H1 (cell line): ENCODE measurements around the gene IKZF3. TPM values are rescaled to one million over a fixed set of nuclear protein-coding genes. Genes with fewer than 3 reads are reported as not detected.

Experiments
- CTCF ChIA-PET: fragments of 300-600 bp; sonication (Branson Sonifier 250); formaldehyde crosslinking; loops from one replicate; lab custom pipeline; 2021; ENCODE audit not compliant: partially characterized antibody; lab: Charles Lee
- POLR2A ChIA-PET: fragments of 300-600 bp; sonication (Branson Sonifier 250); formaldehyde crosslinking; loops from one replicate; lab custom pipeline; 2021; ENCODE audit warnings: inconsistent platforms; ENCODE audit not compliant: partially characterized antibody; lab: Charles Lee
- DNase-seq, 2 experiments: peaks; one replicate each; pipeline versions ENCODE4 v3.0.0 to v3.0.0-alpha.2; 2010 to 2022; ENCODE audit warnings: low spot score in 2 of 2, low read depth in 1 of 2, mixed read lengths in 1 of 2
- FAIRE-seq: peaks from 2 replicates; lab custom pipeline; 2011; peaks lifted over from hg19 to GRCh38; lab: Jason Lieb, UNC
- H2AFZ ChIP-seq: 2 replicates; pipeline ENCODE4 v1.8.1; 2012; ENCODE audit warnings: low read length, inconsistent platforms
- H2AK5ac ChIP-seq: 2 replicates; pipeline ENCODE4 v1.6.1; 2013; ENCODE audit warnings: low read depth, low read length
- H2BK120ac ChIP-seq: replicated peaks from 2 replicates; pipeline ENCODE3; 2013; ENCODE audit warnings: low read depth, low read length, inconsistent platforms
- H2BK12ac ChIP-seq: 2 replicates; pipeline ENCODE4 v1.6.1; 2013; ENCODE audit warnings: low read depth, low read length
- H2BK15ac ChIP-seq: 2 replicates; pipeline ENCODE4 v1.6.1; 2013; ENCODE audit warnings: low read length
- H2BK20ac ChIP-seq: 2 replicates; pipeline ENCODE4 v1.6.1; 2013; ENCODE audit warnings: low read length
- H2BK5ac ChIP-seq: 2 replicates; pipeline ENCODE4 v1.6.1; 2013; ENCODE audit warnings: low read depth, low read length
- H3K14ac ChIP-seq: 2 replicates; pipeline ENCODE4 v1.6.1; 2013; ENCODE audit warnings: inconsistent platforms; ENCODE audit not compliant: insufficient read length
- H3K18ac ChIP-seq: 2 replicates; pipeline ENCODE4 v1.6.1; 2013; ENCODE audit warnings: low read length; ENCODE audit errors: extremely low read depth
- H3K23ac ChIP-seq: 2 replicates; pipeline ENCODE4 v1.6.1; 2013; ENCODE audit warnings: inconsistent platforms; ENCODE audit not compliant: insufficient read length
- H3K23me2 ChIP-seq: 2 replicates; pipeline ENCODE4 v1.6.1; 2013; ENCODE audit warnings: low read depth, low read length
- H3K27ac ChIP-seq: 2 replicates; pipeline ENCODE4 v1.6.1; 2011; ENCODE audit warnings: low read depth, low read length, inconsistent platforms
- H3K27me3 ChIP-seq, 4 experiments: replicated peaks in 1 of 4; 1 replicate in 1 of 4; 2 replicates in 3 of 4; pipeline versions ENCODE4 v1.6.1 to v1.8.1; 2011 to 2013; ENCODE audit warnings: low read length in 3 of 4, mild to moderate bottlenecking in 3 of 4, inconsistent platforms in 2 of 4, mixed read lengths in 2 of 4, moderate library complexity in 1 of 4; ENCODE audit not compliant: control insufficient read depth in 3 of 4, insufficient read depth in 3 of 4; ENCODE audit errors: extremely low read depth in 1 of 4
- H3K36me3 ChIP-seq, 4 experiments: 2 replicates each; pipeline versions ENCODE4 v1.6.1 to v1.8.1; 2011 to 2013; ENCODE audit warnings: mild to moderate bottlenecking in 4 of 4, low read length in 3 of 4, moderate library complexity in 2 of 4, control low read depth in 1 of 4, inconsistent platforms in 1 of 4; ENCODE audit not compliant: insufficient read depth in 4 of 4, control insufficient read depth in 2 of 4
- H3K4ac ChIP-seq: replicated peaks from 2 replicates; pipeline ENCODE3; 2013; ENCODE audit warnings: low read length, low read depth, mixed read lengths, inconsistent platforms; ENCODE audit not compliant: insufficient read length
- H3K4me1 ChIP-seq, 4 experiments: replicated peaks in 1 of 4; 1 replicate in 1 of 4; 2 replicates in 3 of 4; pipeline versions ENCODE4 v1.6.1 to v1.8.1; 2011 to 2013; ENCODE audit warnings: low read length in 3 of 4, inconsistent platforms in 2 of 4, mixed read lengths in 1 of 4; ENCODE audit not compliant: insufficient read depth in 4 of 4, control insufficient read depth in 3 of 4
- H3K4me2 ChIP-seq, 2 experiments: 2 replicates each; pipeline versions ENCODE4 v1.6.1 to v1.8.1; 2011 to 2013; ENCODE audit warnings: low read depth in 2 of 2, low read length in 2 of 2, control low read depth in 1 of 2, inconsistent platforms in 1 of 2, mild to moderate bottlenecking in 1 of 2; ENCODE audit not compliant: insufficient read depth in 1 of 2
- H3K4me3 ChIP-seq, 4 experiments: fragments of 200-600, 300-600 bp in 1 of 4; sonication (generic), shearing (Covaris generic), sonication (Bioruptor Twin) in 1 of 4; 2 replicates each; pipeline versions ENCODE4 v1.5.1 to v1.8.1; 2011 to 2016; ENCODE audit warnings: low read length in 4 of 4, low read depth in 3 of 4, control low read depth in 2 of 4, inconsistent platforms in 2 of 4, mild to moderate bottlenecking in 2 of 4, mixed read lengths in 1 of 4, moderate library complexity in 1 of 4; ENCODE audit not compliant: insufficient read depth in 2 of 4; ENCODE audit errors: extremely low read depth in 1 of 4
- H3K56ac ChIP-seq: replicated peaks from 2 replicates; pipeline ENCODE3; 2013; ENCODE audit warnings: low read depth, mild to moderate bottlenecking, mixed read lengths, low read length, inconsistent platforms; ENCODE audit not compliant: insufficient read length
- H3K79me1 ChIP-seq: 2 replicates; pipeline ENCODE4 v1.6.1; 2013; ENCODE audit warnings: low read depth, low read length, control low read depth
- H3K79me2 ChIP-seq, 2 experiments: 2 replicates each; pipeline versions ENCODE4 v1.6.1 to v1.8.1; 2012 to 2013; ENCODE audit warnings: low read length in 2 of 2, mild to moderate bottlenecking in 2 of 2, inconsistent platforms in 1 of 2; ENCODE audit not compliant: insufficient read depth in 2 of 2, control insufficient read depth in 1 of 2
- H3K9ac ChIP-seq, 4 experiments: replicated peaks in 1 of 4; 1 replicate in 1 of 4; 2 replicates in 3 of 4; pipeline versions ENCODE4 v1.6.1 to v1.8.1; 2011 to 2013; ENCODE audit warnings: low read depth in 3 of 4, low read length in 3 of 4, control low read depth in 2 of 4, mild to moderate bottlenecking in 2 of 4, moderate library complexity in 2 of 4, inconsistent platforms in 1 of 4; ENCODE audit errors: extremely low read depth in 1 of 4
- H3K9me3 ChIP-seq, 2 experiments: 2 replicates each; pipeline versions ENCODE4 v1.6.1 to v1.8.1; 2012 to 2013; ENCODE audit warnings: mild to moderate bottlenecking in 2 of 2, moderate library complexity in 2 of 2, control low read depth in 1 of 2, inconsistent platforms in 1 of 2, low read depth in 1 of 2, low read length in 1 of 2, mixed read lengths in 1 of 2; ENCODE audit not compliant: insufficient read depth in 2 of 2
- H4K20me1 ChIP-seq, 2 experiments: replicated peaks in 1 of 2; 2 replicates each; pipeline versions ENCODE3 to v1.8.1; 2011 to 2013; ENCODE audit warnings: inconsistent platforms in 2 of 2, low read length in 2 of 2, mild to moderate bottlenecking in 1 of 2; ENCODE audit not compliant: insufficient read depth in 2 of 2, control insufficient read depth in 1 of 2
- H4K5ac ChIP-seq: 2 replicates; pipeline ENCODE4 v1.6.1; 2013; ENCODE audit warnings: low read length, low read depth, mixed read lengths, inconsistent platforms; ENCODE audit not compliant: insufficient read length
- H4K8ac ChIP-seq: 2 replicates; pipeline ENCODE4 v1.8.0; 2013; ENCODE audit warnings: mild to moderate bottlenecking, moderate library complexity, low read length, inconsistent platforms; ENCODE audit not compliant: insufficient read depth; ENCODE audit errors: extremely low read depth
- H4K91ac ChIP-seq: replicated peaks from 2 replicates; pipeline ENCODE3; 2013; ENCODE audit warnings: low read length, mixed read lengths, inconsistent platforms; ENCODE audit not compliant: insufficient read length
- ASH2L ChIP-seq: fragments of 200-600, 300-600 bp; sonication (generic); IDR thresholded peaks from one replicate; pipeline ENCODE4 v1.7.1; 2017; ENCODE audit warnings: low read length
- HDAC2 ChIP-seq, 2 experiments: fragments of 300-600 bp in 1 of 2; sonication (generic) in 1 of 2; IDR thresholded peaks; 2 replicates each; pipeline ENCODE4 v1.6.1; 2011 to 2012; ENCODE audit warnings: low read depth in 2 of 2, low read length in 2 of 2, mild to moderate bottlenecking in 2 of 2, moderate library complexity in 2 of 2, borderline replicate concordance in 1 of 2, inconsistent platforms in 1 of 2
- POLR2A ChIP-seq, 2 experiments: IDR thresholded peaks; 1 replicate in 1 of 2; 2 replicates in 1 of 2; pipeline ENCODE4 v1.6.1; 2011; ENCODE audit warnings: low read depth in 2 of 2, low read length in 2 of 2, mild to moderate bottlenecking in 2 of 2; ENCODE audit errors: control extremely low read depth in 1 of 2
- SIX5 ChIP-seq: IDR thresholded peaks from 2 replicates; pipeline ENCODE4 v1.6.1; 2011; ENCODE audit warnings: mild to moderate bottlenecking, low read depth, low read length
- SP1 ChIP-seq: IDR thresholded peaks from 2 replicates; pipeline ENCODE4 v1.6.1; 2011; ENCODE audit warnings: low read depth, low read length
- SRF ChIP-seq: IDR thresholded peaks from 2 replicates; pipeline ENCODE4 v1.6.1; 2011; ENCODE audit warnings: mild to moderate bottlenecking, low read depth, low read length, moderate library complexity
- WGBS, 2 experiments: shearing (Covaris generic) in 1 of 2; methylation state at CpG; one replicate each; pipeline versions ENCODE4 v1.1.6 to v1.1.7; 2013 to 2015; ENCODE audit warnings: low lambda C conversion rate in 2 of 2, mixed read lengths in 2 of 2, inconsistent platforms in 1 of 2, low coverage in 1 of 2, missing lambda C conversion rate in 1 of 2; ENCODE audit not compliant: insufficient replicate concordance in 2 of 2, insufficient coverage in 1 of 2, insufficient read length in 1 of 2; ENCODE audit errors: extremely low coverage in 1 of 2, missing lambda C conversion rate in 1 of 2; 5-methylcytosine and 5-hydroxymethylcytosine counted together
- polyA plus RNA-seq, 7 experiments: library from polyadenylated mRNA; depleted of rRNA in 3 of 7; stranded (reverse) in 5 of 7; unstranded in 2 of 7; fragments of >200 nt in 5 of 7; fragments of 200-250 nt in 2 of 7; gene quantifications; 1 replicate in 5 of 7; 2 replicates in 1 of 7; 4 replicates in 1 of 7; pipeline versions ENCODE4 v1.2.1 to v1.2.3, GENCODE V29; 2011 to 2013; ENCODE audit warnings: missing spikeins in 2 of 7, mixed read lengths in 2 of 7
- total RNA-seq: library from RNA; stranded (reverse); fragmentation: NEBNext Ultra II Directional; extraction: Animal tissue kit (Norgen Biotek cat#: 25700); gene quantifications from 2 replicates; pipeline ENCODE4 v1.2.1, GENCODE V29; 2021
- TF ChIP-seq, protein P1 (sequence below): IDR thresholded peaks from 2 replicates; pipeline ENCODE4 v1.6.1; 2012; ENCODE audit warnings: inconsistent platforms

The IKZF3 gene
- total and polyA plus RNA-seq, 2 of the 8 experiments (the other 6 are each of a cell fraction or from before 2014, with no cell fraction given): 0.23 to 0.56 TPM

DNA sequence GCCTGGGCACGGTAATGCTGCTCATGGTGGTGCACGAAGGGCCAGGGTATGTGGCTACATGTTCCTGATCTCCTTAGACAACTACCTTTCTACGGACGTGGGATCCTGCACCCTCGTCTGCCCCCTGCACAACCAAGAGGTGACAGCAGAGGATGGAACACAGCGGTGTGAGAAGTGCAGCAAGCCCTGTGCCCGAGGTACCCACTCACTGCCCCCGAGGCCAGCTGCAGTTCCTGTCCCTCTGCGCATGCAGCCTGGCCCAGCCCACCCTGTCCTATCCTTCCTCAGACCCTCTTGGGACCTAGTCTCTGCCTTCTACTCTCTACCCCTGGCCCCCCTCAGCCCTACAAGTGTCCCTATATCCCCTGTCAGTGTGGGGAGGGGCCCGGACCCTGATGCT is 152.3 kb downstream of the IKZF3 start:
- no peak for DNase-seq
- Histone ChIP-seq H3K9me3 (no peaks in the 10 kb centered on the region), H3K23me2 (no peaks in the 10 kb centered on the region), H4K20me1 (peaks cover 22 to 30% of the 10 kb centered on the region in 2 experiments), H3K14ac (no peak overlapping the region), H2AFZ (no peak overlapping the region), H2BK20ac (no peak overlapping the region), H3K79me1 (peaks cover 4% of the 10 kb centered on the region), H3K27me3 (no peaks in the 10 kb centered on the region)
- CTCF ChIA-PET: interaction anchor here (0.9 to 52.4 kb wide), 3 partner anchors 18 to 78 kb away, joined by 3 to 1885 read pairs (median 5); partner anchors contain the start of genes PNMT, PPP1R1B and STARD3
- no peak for TF ChIP-seq SRF
- no peak for TF ChIP-seq SIX5
- TF ChIP-seq SP1: no peak
- TF ChIP-seq, protein P1, sequence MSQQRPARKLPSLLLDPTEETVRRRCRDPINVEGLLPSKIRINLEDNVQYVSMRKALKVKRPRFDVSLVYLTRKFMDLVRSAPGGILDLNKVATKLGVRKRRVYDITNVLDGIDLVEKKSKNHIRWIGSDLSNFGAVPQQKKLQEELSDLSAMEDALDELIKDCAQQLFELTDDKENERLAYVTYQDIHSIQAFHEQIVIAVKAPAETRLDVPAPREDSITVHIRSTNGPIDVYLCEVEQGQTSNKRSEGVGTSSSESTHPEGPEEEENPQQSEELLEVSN: no peak
- no peak for TF ChIP-seq ASH2L
- no peak for TF ChIP-seq HDAC2 (IDR thresholded peaks at IDR 0.05; ENCODE audit: borderline replicate concordance in 1 of 2, low read depth in 2 of 2, low read length in 2 of 2)
- no peak for TF ChIP-seq POLR2A (IDR thresholded peaks at IDR 0.05; ENCODE audit: control extremely low read depth in 1 of 2, low read depth in 2 of 2, low read length in 2 of 2)
- TF ChIP-seq, all 59 proteins: peak for 0
- Histone ChIP-seq H3K36me3 (peaks cover 41 to 93% (median 76%) of the 10 kb centered on the region in 4 experiments), H4K5ac (no peak overlapping the region), H4K91ac (no peak overlapping the region), H3K4me2 (no peak overlapping the region), H3K56ac (no peak overlapping the region), H3K4me1 (no peaks in the 10 kb centered on the region; a peak in 2 of 7 replicates), H2AK5ac (no peak overlapping the region), H3K23ac (no peak overlapping the region), H4K8ac (no peak overlapping the region), H3K4ac (no peak overlapping the region), H2BK15ac (no peak overlapping the region), H3K79me2 (peaks cover 0 to 35% of the 10 kb centered on the region in 2 experiments; a peak in 2 of 4 replicates), H3K27ac (no peak overlapping the region), H3K9ac (no peak overlapping the region), H3K18ac (no peak overlapping the region), H3K4me3 (no peak overlapping the region), H2BK5ac (no peak overlapping the region), H2BK12ac (no peak overlapping the region), H2BK120ac (no peak overlapping the region)
- WGBS, 2 experiments: 94% methylated on average over 10 of the region's 10 CpGs; no CpG with 5 or more reads in 1 of the 2 experiments
- POLR2A ChIA-PET: interaction anchor here (0.9 to 4.0 kb wide), 3 partner anchors 18 to 330 kb away, joined by 3 to 19 read pairs (median 6); partner anchors contain the start of genes MIEN1 and PGAP3
- FAIRE-seq: no peak
